MCF 10A (cell line): Measurements from ENCODE around the gene CPOX. TPM values are rescaled to one million over a fixed set of nuclear protein-coding genes. Genes with fewer than 3 reads are reported as not detected.

Source experiments
- BruUV-seq: library from RNA; stranded (reverse); fragments of 400-500 nt; replicated peaks from 2 replicates; lab custom pipeline; 2021; lab: Mats Ljungman, UMichigan
- CTCF ChIA-PET: fragments of 300-600 bp; sonication (Branson Sonifier 250); formaldehyde crosslinking; extraction: SDS; loops from one replicate; lab custom pipeline; 2021; ENCODE audit warnings: antibody characterized with exemption, inconsistent platforms; lab: Yijun Ruan, JAX
- POLR2A ChIA-PET: fragments of 300-600, 350-650 bp; sonication (Branson Sonifier 250); formaldehyde crosslinking; extraction: SDS; loops from one replicate; lab custom pipeline; 2020; ENCODE audit warnings: antibody characterized with exemption, inconsistent platforms; lab: Yijun Ruan, JAX
- DNase-seq: peaks from one replicate; pipeline ENCODE4 v3.0.0-alpha.2; 2018; ENCODE audit not compliant: unreplicated experiment
- H3K27ac Mint-ChIP-seq: one replicate; pipeline ENCODE4 v1.8.0; 2022; ENCODE audit warnings: mild to moderate bottlenecking, low read depth, mixed read lengths; ENCODE audit not compliant: unreplicated experiment
- H3K27me3 Mint-ChIP-seq: one replicate; pipeline ENCODE4 v1.8.0; 2022; ENCODE audit warnings: mixed read lengths; ENCODE audit not compliant: insufficient read depth, unreplicated experiment
- H3K36me3 Mint-ChIP-seq: one replicate; pipeline ENCODE4 v1.8.0; 2022; ENCODE audit warnings: mild to moderate bottlenecking, moderate library complexity, mixed read lengths; ENCODE audit not compliant: insufficient read depth, unreplicated experiment
- H3K4me1 Mint-ChIP-seq: one replicate; pipeline ENCODE4 v1.8.0; 2022; ENCODE audit warnings: mixed read lengths; ENCODE audit not compliant: insufficient read depth, unreplicated experiment
- H3K4me3 Mint-ChIP-seq: one replicate; pipeline ENCODE4 v1.8.0; 2022; ENCODE audit warnings: mild to moderate bottlenecking, moderate library complexity, mixed read lengths; ENCODE audit not compliant: unreplicated experiment
- H3K9me3 Mint-ChIP-seq: one replicate; pipeline ENCODE4 v1.8.0; 2022; ENCODE audit warnings: mixed read lengths; ENCODE audit not compliant: unreplicated experiment
- CTCF ChIP-seq: fragments of 200-600 bp; IDR thresholded peaks from one replicate; pipeline ENCODE4 v1.8.0; 2022; ENCODE audit warnings: antibody characterized with exemption, mild to moderate bottlenecking; ENCODE audit not compliant: unreplicated experiment
- intact Hi-C: fragments of 100-400 bp; cut with micrococcal nuclease; formaldehyde crosslinking; loops from 2 replicates; pipeline ENCODE4 v1.14.1; 2022
- total RNA-seq: library from RNA; stranded (reverse); gene quantifications from 2 replicates; pipeline ENCODE4 v1.2.3, GENCODE V29; 2022

The CPOX gene
- total RNA-seq, 1 experiment from 2014 or later = 10.8 TPM

GRCh38 chr3:98531622-98532274 lies 61.7 kb downstream of the CPOX start, which contains the start of gene GPR15:
Gene GPR15 (plus strand): TSS chr3:98531978. CDS start chr3:98532034, 56 bp downstream.
- CTCF ChIA-PET = no interaction called here
- no peaks in the 10 kb centered on the region for H3K27me3 Mint-ChIP-seq
- POLR2A ChIA-PET = interaction anchor here (1.8 kb wide), 1 partner anchor 9 kb away, joined by 9 read pairs; the partner anchor contains the start of gene CLDND1
- no peak for DNase-seq
- intact Hi-C loops = no loop called here
- no peak within 1 kb of the TSS for H3K4me3 Mint-ChIP-seq
- BruUV-seq = no TSS peak
- H3K36me3 Mint-ChIP-seq = no peaks in the 10 kb centered on the region
- no peaks in the 10 kb centered on the region for H3K4me1 Mint-ChIP-seq
- H3K9me3 Mint-ChIP-seq = no peaks in the 10 kb centered on the region
- TF ChIP-seq CTCF = no peak
- H3K27ac Mint-ChIP-seq = no peak within 1 kb of the TSS

DNA sequence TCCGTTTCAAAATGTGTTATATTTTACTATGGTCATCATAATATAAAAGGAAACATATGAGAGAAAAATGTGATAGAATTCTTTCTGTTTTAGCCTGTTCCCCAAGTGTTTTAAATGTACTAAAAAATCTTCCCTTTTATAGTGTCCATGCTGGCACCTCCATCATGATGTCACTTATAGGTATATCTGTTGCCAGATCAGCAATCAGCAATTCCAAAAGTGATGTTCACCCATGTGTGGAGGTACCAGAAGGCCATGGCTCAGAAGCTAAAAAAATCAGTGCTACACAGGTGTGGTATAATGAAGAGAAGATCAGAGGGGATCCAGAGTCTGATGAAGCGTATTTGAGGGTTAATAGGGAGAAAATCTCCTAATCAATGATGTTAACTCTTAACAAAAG lies 62.7 kb downstream of the CPOX start:
- Mint-ChIP-seq H3K4me3 (no peak overlapping the region), H3K27ac (no peak overlapping the region), H3K27me3 (no peaks in the 10 kb centered on the region), H3K36me3 (no peaks in the 10 kb centered on the region), H3K4me1 (no peaks in the 10 kb centered on the region), H3K9me3 (no peaks in the 10 kb centered on the region)
- CTCF ChIA-PET = interaction anchor here (0.6 to 1.1 kb wide), 2 partner anchors 60 to 491 kb away, joined by 3 read pairs; no protein-coding TSS in a partner anchor
- BruUV-seq = no TSS peak
- POLR2A ChIA-PET = no interaction called here
- DNase-seq = no peak
- no peak for TF ChIP-seq CTCF
- intact Hi-C loops = no loop called here

DNA sequence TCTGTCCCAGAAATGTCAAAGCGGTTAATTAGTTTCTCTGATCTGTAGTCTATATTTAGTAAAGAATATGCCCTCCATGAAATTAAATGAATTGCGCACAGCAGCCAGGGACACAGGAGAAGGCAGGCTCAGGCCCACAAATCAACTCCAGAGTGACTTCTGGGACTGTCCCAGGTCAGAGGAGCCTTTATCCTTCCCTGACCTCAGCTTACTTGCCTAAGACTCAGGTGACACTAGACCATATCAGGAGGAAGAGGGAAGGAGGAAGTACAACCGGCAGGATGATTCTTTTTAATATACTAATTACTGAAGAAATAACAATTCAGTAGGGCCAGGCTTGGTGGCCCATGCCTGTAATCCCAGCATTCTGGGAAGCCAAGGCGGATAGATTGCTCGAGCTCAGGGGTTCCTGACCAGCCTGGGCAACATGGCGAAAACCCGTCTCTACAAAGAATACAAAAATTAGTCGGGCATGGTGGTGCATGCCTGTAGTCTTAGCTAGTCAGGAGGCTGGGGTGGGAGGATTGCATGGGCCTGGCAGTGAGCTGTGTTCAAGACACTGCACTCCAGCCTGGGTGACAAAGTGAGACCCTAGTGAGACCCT lies 63.5 kb downstream of the CPOX start:
- Mint-ChIP-seq H3K4me1 (no peaks in the 10 kb centered on the region), H3K27me3 (no peaks in the 10 kb centered on the region), H3K27ac (no peak overlapping the region), H3K36me3 (no peaks in the 10 kb centered on the region), H3K9me3 (no peaks in the 10 kb centered on the region), H3K4me3 (no peak overlapping the region)
- ChIA-PET POLR2A (no interaction called here), CTCF (interaction anchor here (0.6 to 1.1 kb wide), 3 partner anchors 60 to 490 kb away, joined by 3 read pairs; no protein-coding TSS in a partner anchor)
- intact Hi-C loops = no loop called here
- TF ChIP-seq CTCF = no peak
- no peak for DNase-seq
- no TSS peak for BruUV-seq

Other genes with a start within 250 kb of the CPOX start
- not detected in 2 replicates for gene OR5K4, start 239.8 kb downstream of the CPOX start, total RNA-seq
- gene OR5K3, start 202.9 kb downstream of the CPOX start, total RNA-seq = not detected in 2 replicates
- gene OR5K1, start 130.4 kb downstream of the CPOX start, total RNA-seq = not detected in 2 replicates
- not detected in 2 replicates for gene OR5K2, start 95.9 kb downstream of the CPOX start, total RNA-seq
- 128 and 173 TPM in 2 replicates for gene CLDND1, start 70.7 kb downstream of the CPOX start, total RNA-seq
- gene GPR15, start 61.6 kb downstream of the CPOX start, total RNA-seq = not detected in 2 replicates
- gene ST3GAL6, start 169.7 kb upstream of the CPOX start, total RNA-seq = 1.2 and 1.5 TPM in 2 replicates